GM18951 (cell line): ENCODE measurements around the gene NALCN.

Experiments
- POLR2A ChIP-seq: IDR thresholded peaks from 4 replicates; pipeline ENCODE4 v1.6.1; 2011; ENCODE audit warnings: mild to moderate bottlenecking; ENCODE audit not compliant: insufficient read length, insufficient read depth; ENCODE audit errors: extremely low read depth
- in situ Hi-C: fragments of 300-500 bp; cut with MboI; formaldehyde crosslinking; loops from one replicate; pipeline ENCODE4 v1.12.0; 2022; ENCODE audit warnings: low sequenced_read_pairs, mixed read lengths, inconsistent platforms; ENCODE audit not compliant: unreplicated experiment

The NALCN gene

DNA sequence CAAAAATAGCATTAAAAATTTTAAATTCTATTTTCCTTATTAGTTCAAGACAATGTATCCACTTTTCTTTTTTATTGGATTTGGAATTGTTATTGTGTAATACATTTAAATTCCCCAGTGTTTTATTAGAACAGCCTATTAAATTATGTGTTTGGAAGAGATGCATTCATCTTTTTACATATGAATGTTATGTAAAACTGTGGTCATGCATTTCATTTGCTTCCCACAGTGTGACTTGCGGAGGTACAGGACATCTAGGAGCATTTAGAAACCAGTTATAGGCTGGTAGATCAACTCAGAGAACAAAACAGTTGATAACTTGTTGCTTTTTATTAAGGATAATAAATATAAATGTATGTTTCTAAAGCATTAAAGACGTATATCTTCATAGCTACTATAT is 406.2 kb downstream of the NALCN start:
- TF ChIP-seq POLR2A = no peak
- in situ Hi-C loops = no loop called here

DNA sequence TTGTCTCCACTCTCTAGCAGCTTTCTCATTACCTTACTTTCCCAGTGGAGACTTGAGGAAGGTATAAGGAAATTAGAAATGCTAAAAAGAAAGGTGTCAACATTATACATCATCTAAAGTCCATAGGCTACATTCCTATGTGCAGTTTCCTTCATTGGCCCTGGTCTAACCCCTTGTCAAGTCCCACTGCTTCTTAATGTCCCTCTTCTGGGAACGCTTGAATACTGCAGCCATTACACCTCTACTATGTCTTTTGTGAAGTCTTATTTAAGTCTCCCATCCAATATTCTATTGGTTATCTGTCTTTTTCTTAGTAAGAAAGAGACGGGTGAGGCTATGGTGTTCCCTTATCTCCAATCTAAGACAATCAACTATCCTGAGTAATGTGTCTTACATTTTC is 409.1 kb downstream of the NALCN start:
- in situ Hi-C loops = no loop called here
- no peak for TF ChIP-seq POLR2A
